ENCODE data around the gene CD300H.

CD300H gene

DNA sequence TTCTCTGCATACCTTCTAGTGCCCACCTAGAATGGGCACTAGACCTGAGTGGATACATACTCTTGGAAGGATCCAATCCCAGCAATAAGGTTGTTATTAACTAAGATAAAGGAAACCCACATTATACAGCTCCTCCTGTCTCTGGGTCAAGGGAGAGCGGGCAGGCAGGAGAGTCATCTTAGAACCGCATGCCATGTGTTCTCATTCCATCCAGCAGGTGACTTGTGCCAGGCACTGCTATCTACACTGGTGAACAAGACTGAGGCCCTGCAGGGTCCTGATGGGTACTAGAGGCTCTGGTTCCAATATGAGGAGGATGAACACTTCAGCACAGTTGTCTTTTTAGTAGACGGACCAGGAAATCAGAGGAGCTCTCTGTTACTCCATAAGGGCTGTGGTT lies 5.9 kb upstream of the CD300H start:
- no peak for TF ChIP-seq ZNF335 (tag by site-specific recombination; conservative IDR thresholded peaks at IDR 0.05)
- ChIA-PET POLR2A (no interaction called here), CTCF (interaction anchor here (0.7 kb wide), 1 partner anchor 179 kb away, joined by 4 read pairs; no protein-coding TSS in a partner anchor)
- Histone ChIP-seq H3K4me3 (ENCODE audit: low read depth, low read length) (no peak overlapping the region), H3K9me3 (ENCODE audit: control insufficient read depth, insufficient read depth, low read depth, low read length) (no peaks in the 10 kb centered on the region), H3K36me3 (ENCODE audit: control insufficient read depth in 2 of 2, insufficient read depth in 1 of 2, low read length in 2 of 2) (no peaks in the 10 kb centered on the region), H3K4me1 (ENCODE audit: control insufficient read depth, insufficient read depth, low read length) (no peaks in the 10 kb centered on the region), H3K27ac (ENCODE audit: extremely low read depth, low read depth, low read length) (no peak overlapping the region)

- TF ChIP-seq SALL2 (tag by site-specific recombination; IDR thresholded peaks at IDR 0.05; ENCODE audit: borderline replicate concordance): no peak
- TF ChIP-seq GLIS1 (tag by site-specific recombination; IDR thresholded peaks at IDR 0.05): no peak
- no peak for TF ChIP-seq ZNF677 (tag by site-specific recombination; IDR thresholded peaks at IDR 0.05)
- TF ChIP-seq, protein P1, sequence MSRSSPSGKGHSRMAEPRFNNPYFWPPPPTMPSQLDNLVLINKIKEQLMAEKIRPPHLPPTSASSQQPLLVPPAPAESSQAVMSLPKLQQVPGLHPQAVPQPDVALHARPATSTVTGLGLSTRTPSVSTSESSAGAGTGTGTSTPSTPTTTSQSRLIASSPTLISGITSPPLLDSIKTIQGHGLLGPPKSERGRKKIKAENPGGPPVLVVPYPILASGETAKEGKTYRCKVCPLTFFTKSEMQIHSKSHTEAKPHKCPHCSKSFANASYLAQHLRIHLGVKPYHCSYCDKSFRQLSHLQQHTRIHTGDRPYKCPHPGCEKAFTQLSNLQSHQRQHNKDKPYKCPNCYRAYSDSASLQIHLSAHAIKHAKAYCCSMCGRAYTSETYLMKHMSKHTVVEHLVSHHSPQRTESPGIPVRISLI (tag by site-specific recombination; IDR thresholded peaks at IDR 0.05): no peak
- no peak for TF ChIP-seq ZNF184 (tag by site-specific recombination; IDR thresholded peaks at IDR 0.05)
- TF ChIP-seq ZNF561 (tag by site-specific recombination; IDR thresholded peaks at IDR 0.05; ENCODE audit: borderline replicate concordance): no peak
- TF ChIP-seq RBAK (tag by site-specific recombination; IDR thresholded peaks at IDR 0.05): no peak
- no peak for TF ChIP-seq ZNF335 (tag by site-specific recombination; conservative IDR thresholded peaks at IDR 0.05)
- no peak for TF ChIP-seq ZNF629 (tag by site-specific recombination; IDR thresholded peaks at IDR 0.05)
- TF ChIP-seq, protein P2, sequence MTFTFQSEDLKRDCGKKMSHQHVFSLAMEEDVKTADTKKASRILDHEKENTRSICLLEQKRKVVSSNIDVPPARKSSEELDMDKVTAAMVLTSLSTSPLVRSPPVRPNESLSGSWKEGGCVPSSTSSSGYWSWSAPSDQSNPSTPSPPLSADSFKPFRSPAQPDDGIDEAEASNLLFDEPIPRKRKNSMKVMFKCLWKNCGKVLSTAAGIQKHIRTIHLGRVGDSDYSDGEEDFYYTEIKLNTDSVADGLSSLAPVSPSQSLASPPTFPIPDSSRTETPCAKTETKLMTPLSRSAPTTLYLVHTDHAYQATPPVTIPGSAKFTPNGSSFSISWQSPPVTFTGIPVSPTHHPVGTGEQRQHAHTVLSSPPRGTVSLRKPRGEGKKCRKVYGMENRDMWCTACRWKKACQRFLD (tag by site-specific recombination; IDR thresholded peaks at IDR 0.05): no peak
- no peaks in the 10 kb centered on the region for H3K36me3 ChIP-seq (ENCODE audit: control insufficient read depth in 2 of 2, insufficient read depth in 1 of 2, low read length in 2 of 2)
- H3K4me1 ChIP-seq (ENCODE audit: control insufficient read depth, insufficient read depth, low read length): no peaks in the 10 kb centered on the region
- no peak overlapping the region for H3K27ac ChIP-seq (ENCODE audit: extremely low read depth, low read depth, low read length)
- H3K4me3 ChIP-seq (ENCODE audit: low read depth, low read length): no peak overlapping the region
- H3K9me3 ChIP-seq (ENCODE audit: control insufficient read depth, insufficient read depth, low read depth, low read length): no peaks in the 10 kb centered on the region
- ChIA-PET POLR2A (no interaction called here), CTCF (no interaction called here)
Observed at GRCh38 chr17:74571621-74572270, 4.4 kb upstream of the CD300H start.

DNA sequence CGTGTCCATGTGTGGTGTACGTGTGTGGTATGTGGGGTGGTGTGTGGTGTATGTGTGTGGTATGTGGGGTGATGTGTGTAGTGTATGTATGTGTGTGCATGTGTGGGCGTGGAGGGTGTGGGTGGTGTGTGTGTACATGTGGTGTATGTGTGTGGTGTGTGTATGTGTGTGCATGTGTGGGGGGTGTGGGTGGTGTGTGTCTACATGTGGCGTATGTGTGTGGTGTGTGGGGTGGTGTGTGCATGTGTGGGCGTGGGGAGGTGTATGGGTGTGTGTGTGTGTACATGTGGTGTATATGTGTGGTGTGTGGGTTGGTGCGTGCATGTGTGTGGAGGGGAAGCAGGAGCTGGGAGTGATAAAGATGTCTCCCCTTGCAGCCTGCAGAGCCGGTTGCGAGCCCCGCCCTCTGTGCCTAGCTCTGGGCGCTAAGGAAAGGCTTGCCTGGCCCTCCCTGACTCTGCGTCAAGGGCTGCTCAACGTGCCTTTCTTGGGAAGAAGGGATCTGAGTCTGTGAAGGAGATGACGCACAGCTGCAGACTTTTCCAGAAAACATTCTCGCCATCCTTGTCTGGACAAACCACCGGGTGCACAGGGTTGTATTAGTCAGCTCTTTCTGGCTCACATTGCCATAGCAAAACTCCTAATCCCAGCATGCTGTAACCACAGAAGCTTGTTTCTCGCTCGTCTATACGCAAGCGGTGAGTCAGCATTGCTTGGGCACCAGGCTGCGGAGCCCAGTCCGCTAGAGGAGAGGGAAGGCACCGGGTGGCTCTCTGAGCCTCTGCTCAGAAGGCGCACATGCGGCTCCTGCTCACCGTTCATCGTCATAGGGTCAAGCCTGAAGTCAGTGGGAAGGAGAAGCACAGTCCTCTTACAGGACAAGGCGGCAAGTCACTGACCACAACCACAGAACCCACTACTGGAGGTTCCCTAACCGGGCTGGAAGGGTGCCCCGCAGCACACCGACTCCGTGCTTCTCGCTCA lies 2.0 kb upstream of the CD300H start:
- ChIA-PET CTCF (interaction anchor here (0.7 to 0.8 kb wide), 3 partner anchors 27 to 176 kb away, joined by 3 to 5 read pairs (median 3); no protein-coding TSS in a partner anchor), POLR2A (interaction anchor here (0.6 kb wide), 1 partner anchor 207 kb away, joined by 3 read pairs; the partner anchor contains the start of gene NAT9)
- H3K4me1 ChIP-seq (ENCODE audit: control insufficient read depth, insufficient read depth, low read length): no peaks in the 10 kb centered on the region
- H3K4me3 ChIP-seq (ENCODE audit: low read depth, low read length): no peak overlapping the region
- no peak overlapping the region for H3K27ac ChIP-seq (ENCODE audit: extremely low read depth, low read depth, low read length)
- no peaks in the 10 kb centered on the region for H3K9me3 ChIP-seq (ENCODE audit: control insufficient read depth, insufficient read depth, low read depth, low read length)
- H3K36me3 ChIP-seq (ENCODE audit: control insufficient read depth in 2 of 2, insufficient read depth in 1 of 2, low read length in 2 of 2): no peaks in the 10 kb centered on the region
- TF ChIP-seq ZNF23 (tag by site-specific recombination; IDR thresholded peaks at IDR 0.05; ENCODE audit: borderline replicate concordance) (no peak), ZNF211 (tag by site-specific recombination; IDR thresholded peaks at IDR 0.05; ENCODE audit: low read depth) (no peak), ZNF600 (tag by site-specific recombination; IDR thresholded peaks at IDR 0.05) (peak; percentile 69), ZNF791 (tag by site-specific recombination; IDR thresholded peaks at IDR 0.05) (no peak), ZNF341 (tag by site-specific recombination; IDR thresholded peaks at IDR 0.05; ENCODE audit: low read depth) (no peak), ZSCAN4 (tag by site-specific recombination; IDR thresholded peaks at IDR 0.05) (peak; percentile 70), SCRT1 (tag by site-specific recombination; IDR thresholded peaks at IDR 0.05; ENCODE audit: borderline replicate concordance) (no peak), ZNF114 (tag by site-specific recombination; IDR thresholded peaks at IDR 0.05) (peak; percentile 17; the same call in 1 of the 2 replicates), ZIC2 (tag by site-specific recombination; IDR thresholded peaks at IDR 0.05) (peak; percentile 44; the same call in 1 of the 2 replicates), ZNF629 (tag by site-specific recombination; IDR thresholded peaks at IDR 0.05) (peak; percentile 72), OSR2 (tag by site-specific recombination; IDR thresholded peaks at IDR 0.05) (0 out of 2 replicates have a peak, but pooled peaks have one; percentile 24), ZNF132 (tag by site-specific recombination; IDR thresholded peaks at IDR 0.05; ENCODE audit: borderline replicate concordance) (no peak), ZNF777 (tag by site-specific recombination; IDR thresholded peaks at IDR 0.05; ENCODE audit: borderline replicate concordance) (0 out of 2 replicates have a peak, but pooled peaks have one; percentile 45), ZNF670 (tag by site-specific recombination; IDR thresholded peaks at IDR 0.05; ENCODE audit: low read depth) (peak; percentile 84; the same call in 1 of the 2 replicates), ZNF311 (tag by site-specific recombination; IDR thresholded peaks at IDR 0.05; ENCODE audit: borderline replicate concordance) (no peak), ZNF302 (tag by site-specific recombination; IDR thresholded peaks at IDR 0.05; ENCODE audit: low read depth) (no peak), KLF16 (tag by site-specific recombination; IDR thresholded peaks at IDR 0.05) (no peak), ZBTB21 (tag by site-specific recombination; IDR thresholded peaks at IDR 0.05) (peak; percentile 83)
